GM23338 (cell line): ENCODE results near the gene RER1. TPM values are rescaled to one million over a fixed set of nuclear protein-coding genes. Genes with fewer than 3 reads are reported as not detected.

Source experiments
- ATAC-seq: fragments of 200-7000 bp; cut with Tn5 transposase; 3 replicates; pipeline ENCODE4 v1.9.1; 2020
- DNase-seq: peaks from one replicate; pipeline ENCODE4 v3.0.0-alpha.2; 2015; ENCODE audit warnings: low spot score
- H2AFZ ChIP-seq: fragments of 200-600 bp; sonication (generic); 2 replicates; pipeline ENCODE4 v1.8.0; 2016; ENCODE audit warnings: antibody characterized with exemption, mild to moderate bottlenecking, moderate library complexity
- H3F3A ChIP-seq: fragments of 200-600 bp; sonication (generic); replicated peaks from 2 replicates; pipeline ENCODE4 v1.8.0; 2017; ENCODE audit warnings: antibody characterized with exemption, mixed run types, low read depth
- H3K27ac ChIP-seq: fragments of 200-600 bp; sonication (generic); 2 replicates; pipeline ENCODE4 v1.6.1; 2016; ENCODE audit warnings: low read depth
- H3K27me3 ChIP-seq: fragments of 200-600 bp; sonication (generic); 2 replicates; pipeline ENCODE4 v1.8.0; 2016; ENCODE audit warnings: mild to moderate bottlenecking, mixed run types, moderate library complexity; ENCODE audit not compliant: insufficient read depth
- H3K36me3 ChIP-seq: fragments of 200-600 bp; sonication (generic); 2 replicates; pipeline ENCODE4 v1.8.0; 2016; ENCODE audit warnings: mild to moderate bottlenecking; ENCODE audit not compliant: insufficient read depth
- H3K4me1 ChIP-seq: fragments of 200-600 bp; sonication (generic); 2 replicates; pipeline ENCODE4 v1.8.0; 2016; ENCODE audit warnings: mild to moderate bottlenecking, moderate library complexity; ENCODE audit not compliant: insufficient read depth
- H3K4me2 ChIP-seq: fragments of 200-600 bp; sonication (generic); 2 replicates; pipeline ENCODE4 v1.7.1; 2017; ENCODE audit warnings: mixed run types
- H3K4me3 ChIP-seq: fragments of 200-600 bp; sonication (generic); 2 replicates; pipeline ENCODE4 v1.6.1; 2016; ENCODE audit warnings: mixed run types
- H3K79me2 ChIP-seq: fragments of 200-600 bp; sonication (generic); replicated peaks from 2 replicates; pipeline ENCODE4 v1.8.0; 2017; ENCODE audit warnings: mild to moderate bottlenecking; ENCODE audit not compliant: insufficient read depth
- H3K9me2 ChIP-seq: fragments of 200-600 bp; sonication (generic); 2 replicates; pipeline ENCODE4 v1.8.0; 2017; ENCODE audit not compliant: insufficient read depth
- H4K20me1 ChIP-seq: fragments of 200-600 bp; sonication (generic); replicated peaks from 2 replicates; pipeline ENCODE4 v1.8.0; 2017; ENCODE audit warnings: mild to moderate bottlenecking; ENCODE audit not compliant: insufficient read depth
- H3K27ac Mint-ChIP-seq: 2 replicates; pipeline ENCODE4 v1.8.0; 2020; ENCODE audit warnings: inconsistent platforms, mild to moderate bottlenecking, moderate library complexity, mixed read lengths
- H3K27me3 Mint-ChIP-seq: 3 replicates; pipeline ENCODE4 v1.8.0; 2022; ENCODE audit warnings: low read depth, mild to moderate bottlenecking, moderate library complexity, mixed read lengths, inconsistent platforms; ENCODE audit not compliant: insufficient read depth, poor library complexity
- H3K36me3 Mint-ChIP-seq: 3 replicates; pipeline ENCODE4 v1.8.0; 2021; ENCODE audit warnings: low read depth, mild to moderate bottlenecking, inconsistent platforms, moderate library complexity, mixed read lengths
- H3K4me1 Mint-ChIP-seq: 3 replicates; pipeline ENCODE4 v1.8.0; 2020; ENCODE audit warnings: mild to moderate bottlenecking, inconsistent platforms, mixed read lengths
- H3K4me3 Mint-ChIP-seq: 3 replicates; pipeline ENCODE4 v1.8.0; 2021; ENCODE audit warnings: moderate library complexity, mild to moderate bottlenecking, inconsistent platforms, mixed read lengths
- H3K9me3 Mint-ChIP-seq: 3 replicates; pipeline ENCODE4 v1.8.0; 2020; ENCODE audit warnings: moderate library complexity, mild to moderate bottlenecking, inconsistent platforms, mixed read lengths
- CREB1 ChIP-seq: fragments of 250-450 bp; sonication (Bioruptor Pico); IDR thresholded peaks from 2 replicates; pipeline ENCODE4 v1.5.0; 2020; ENCODE audit warnings: low read depth, mild to moderate bottlenecking, moderate library complexity
- ETS1 ChIP-seq: IDR thresholded peaks from 2 replicates; pipeline ENCODE4 v1.6.1; 2016; ENCODE audit warnings: antibody characterized with exemption
- EZH2 ChIP-seq: fragments of 200-600 bp; sonication (generic); IDR thresholded peaks from one replicate; pipeline ENCODE4 v1.8.0; 2017; ENCODE audit warnings: antibody characterized with exemption, mild to moderate bottlenecking, low read depth; ENCODE audit not compliant: unreplicated experiment
- EZH2phosphoT487 ChIP-seq: fragments of 200-600 bp; sonication (generic); IDR thresholded peaks from one replicate; pipeline ENCODE4 v1.8.1; 2018; ENCODE audit warnings: antibody characterized with exemption; ENCODE audit not compliant: unreplicated experiment
- JUNB ChIP-seq: IDR thresholded peaks from one replicate; pipeline ENCODE4 v1.6.1; 2016; ENCODE audit warnings: antibody characterized with exemption; ENCODE audit not compliant: unreplicated experiment
- NANOG ChIP-seq: IDR thresholded peaks from 2 replicates; pipeline ENCODE4 v1.6.1; 2016; ENCODE audit warnings: antibody characterized with exemption, borderline replicate concordance
- POLR2AphosphoS5 ChIP-seq: IDR thresholded peaks from 2 replicates; pipeline ENCODE4 v1.6.1; 2016; ENCODE audit warnings: antibody characterized with exemption, low read depth
- REST ChIP-seq: IDR thresholded peaks from one replicate; pipeline ENCODE4 v1.6.1; 2018; ENCODE audit warnings: antibody characterized with exemption; ENCODE audit not compliant: unreplicated experiment
- STAT1 ChIP-seq: IDR thresholded peaks from one replicate; pipeline ENCODE4 v1.6.1; 2016; ENCODE audit warnings: antibody characterized with exemption; ENCODE audit not compliant: unreplicated experiment
- ZNF114 ChIP-seq: fragments of 250-450 bp; sonication (Bioruptor Pico); IDR thresholded peaks from 2 replicates; pipeline ENCODE4 v1.5.0; 2020; ENCODE audit warnings: mild to moderate bottlenecking, moderate library complexity
- ZNF331 ChIP-seq: fragments of 250-450 bp; sonication (Bioruptor Pico); IDR thresholded peaks from 2 replicates; pipeline ENCODE4 v1.5.0; 2020; ENCODE audit warnings: low read depth, mild to moderate bottlenecking, moderate library complexity
- polyA plus RNA-seq: library from polyadenylated mRNA; unstranded; fragments of >200 nt; fragmentation: Nextera tagmentation; extraction: Ambion mirVana; gene quantifications from 2 replicates; pipeline ENCODE4 v1.2.1, GENCODE V29; 2016
- total RNA-seq: library from RNA; depleted of rRNA; stranded (reverse); fragments of >200 nt; shearing (Covaris generic); gene quantifications from 2 replicates; pipeline ENCODE4 v1.2.3, GENCODE V29; 2014
- TF ChIP-seq, protein P1 (sequence below): fragments of 250-450 bp; sonication (Bioruptor Pico); IDR thresholded peaks from 2 replicates; pipeline ENCODE4 v1.5.0; 2020; ENCODE audit warnings: mild to moderate bottlenecking, moderate library complexity
- TF ChIP-seq, protein P2 (sequence below), 2 experiments: fragments of 200-600 bp in 1 of 2; sonication (generic) in 1 of 2; conservative IDR thresholded peaks; 2 replicates each; pipeline versions ENCODE4 v1.5.1 to v1.6.1; 2016 to 2017; ENCODE audit warnings: antibody characterized with exemption in 2 of 2, low read depth in 2 of 2, mild to moderate bottlenecking in 2 of 2, moderate library complexity in 1 of 2

Gene RER1
- total and polyA plus RNA-seq, 2 experiments from 2014 or later, result 58.4 to 99.5 TPM

- H3K9me2 ChIP-seq, result no peaks in the 10 kb centered on the region
Measured at GRCh38 chr1:2449636-2450454, 58.2 kb downstream of the RER1 start.

More at GRCh38 chr1:2449636-2450454, 58.2 kb downstream of the RER1 start:
- no peak for ATAC-seq
- H3K79me2 ChIP-seq, result no peaks in the 10 kb centered on the region
- no peaks in the 10 kb centered on the region for H3K36me3 Mint-ChIP-seq
- no peaks in the 10 kb centered on the region for H3K27me3 ChIP-seq
- no peak overlapping the region for H3K4me3 Mint-ChIP-seq
- no peaks in the 10 kb centered on the region for H3K4me1 ChIP-seq
- H3K4me3 ChIP-seq, result no peak overlapping the region
- no peak overlapping the region for H3K4me2 ChIP-seq
- H3K27ac ChIP-seq, result no peak overlapping the region
- H3K27me3 Mint-ChIP-seq, result peaks cover under 1% of the 10 kb centered on the region
- TF ChIP-seq EZH2 (no peak), JUNB (no peak), EZH2phosphoT487 (no peak), REST (no peak), POLR2AphosphoS5 (no peak), STAT1 (no peak), ZNF114 (no peak), ETS1 (no peak), CREB1 (CRISPR knock-in tag) (no peak), NANOG (no peak), ZNF331 (CRISPR knock-in tag) (no peak)
- TF ChIP-seq, protein P1, sequence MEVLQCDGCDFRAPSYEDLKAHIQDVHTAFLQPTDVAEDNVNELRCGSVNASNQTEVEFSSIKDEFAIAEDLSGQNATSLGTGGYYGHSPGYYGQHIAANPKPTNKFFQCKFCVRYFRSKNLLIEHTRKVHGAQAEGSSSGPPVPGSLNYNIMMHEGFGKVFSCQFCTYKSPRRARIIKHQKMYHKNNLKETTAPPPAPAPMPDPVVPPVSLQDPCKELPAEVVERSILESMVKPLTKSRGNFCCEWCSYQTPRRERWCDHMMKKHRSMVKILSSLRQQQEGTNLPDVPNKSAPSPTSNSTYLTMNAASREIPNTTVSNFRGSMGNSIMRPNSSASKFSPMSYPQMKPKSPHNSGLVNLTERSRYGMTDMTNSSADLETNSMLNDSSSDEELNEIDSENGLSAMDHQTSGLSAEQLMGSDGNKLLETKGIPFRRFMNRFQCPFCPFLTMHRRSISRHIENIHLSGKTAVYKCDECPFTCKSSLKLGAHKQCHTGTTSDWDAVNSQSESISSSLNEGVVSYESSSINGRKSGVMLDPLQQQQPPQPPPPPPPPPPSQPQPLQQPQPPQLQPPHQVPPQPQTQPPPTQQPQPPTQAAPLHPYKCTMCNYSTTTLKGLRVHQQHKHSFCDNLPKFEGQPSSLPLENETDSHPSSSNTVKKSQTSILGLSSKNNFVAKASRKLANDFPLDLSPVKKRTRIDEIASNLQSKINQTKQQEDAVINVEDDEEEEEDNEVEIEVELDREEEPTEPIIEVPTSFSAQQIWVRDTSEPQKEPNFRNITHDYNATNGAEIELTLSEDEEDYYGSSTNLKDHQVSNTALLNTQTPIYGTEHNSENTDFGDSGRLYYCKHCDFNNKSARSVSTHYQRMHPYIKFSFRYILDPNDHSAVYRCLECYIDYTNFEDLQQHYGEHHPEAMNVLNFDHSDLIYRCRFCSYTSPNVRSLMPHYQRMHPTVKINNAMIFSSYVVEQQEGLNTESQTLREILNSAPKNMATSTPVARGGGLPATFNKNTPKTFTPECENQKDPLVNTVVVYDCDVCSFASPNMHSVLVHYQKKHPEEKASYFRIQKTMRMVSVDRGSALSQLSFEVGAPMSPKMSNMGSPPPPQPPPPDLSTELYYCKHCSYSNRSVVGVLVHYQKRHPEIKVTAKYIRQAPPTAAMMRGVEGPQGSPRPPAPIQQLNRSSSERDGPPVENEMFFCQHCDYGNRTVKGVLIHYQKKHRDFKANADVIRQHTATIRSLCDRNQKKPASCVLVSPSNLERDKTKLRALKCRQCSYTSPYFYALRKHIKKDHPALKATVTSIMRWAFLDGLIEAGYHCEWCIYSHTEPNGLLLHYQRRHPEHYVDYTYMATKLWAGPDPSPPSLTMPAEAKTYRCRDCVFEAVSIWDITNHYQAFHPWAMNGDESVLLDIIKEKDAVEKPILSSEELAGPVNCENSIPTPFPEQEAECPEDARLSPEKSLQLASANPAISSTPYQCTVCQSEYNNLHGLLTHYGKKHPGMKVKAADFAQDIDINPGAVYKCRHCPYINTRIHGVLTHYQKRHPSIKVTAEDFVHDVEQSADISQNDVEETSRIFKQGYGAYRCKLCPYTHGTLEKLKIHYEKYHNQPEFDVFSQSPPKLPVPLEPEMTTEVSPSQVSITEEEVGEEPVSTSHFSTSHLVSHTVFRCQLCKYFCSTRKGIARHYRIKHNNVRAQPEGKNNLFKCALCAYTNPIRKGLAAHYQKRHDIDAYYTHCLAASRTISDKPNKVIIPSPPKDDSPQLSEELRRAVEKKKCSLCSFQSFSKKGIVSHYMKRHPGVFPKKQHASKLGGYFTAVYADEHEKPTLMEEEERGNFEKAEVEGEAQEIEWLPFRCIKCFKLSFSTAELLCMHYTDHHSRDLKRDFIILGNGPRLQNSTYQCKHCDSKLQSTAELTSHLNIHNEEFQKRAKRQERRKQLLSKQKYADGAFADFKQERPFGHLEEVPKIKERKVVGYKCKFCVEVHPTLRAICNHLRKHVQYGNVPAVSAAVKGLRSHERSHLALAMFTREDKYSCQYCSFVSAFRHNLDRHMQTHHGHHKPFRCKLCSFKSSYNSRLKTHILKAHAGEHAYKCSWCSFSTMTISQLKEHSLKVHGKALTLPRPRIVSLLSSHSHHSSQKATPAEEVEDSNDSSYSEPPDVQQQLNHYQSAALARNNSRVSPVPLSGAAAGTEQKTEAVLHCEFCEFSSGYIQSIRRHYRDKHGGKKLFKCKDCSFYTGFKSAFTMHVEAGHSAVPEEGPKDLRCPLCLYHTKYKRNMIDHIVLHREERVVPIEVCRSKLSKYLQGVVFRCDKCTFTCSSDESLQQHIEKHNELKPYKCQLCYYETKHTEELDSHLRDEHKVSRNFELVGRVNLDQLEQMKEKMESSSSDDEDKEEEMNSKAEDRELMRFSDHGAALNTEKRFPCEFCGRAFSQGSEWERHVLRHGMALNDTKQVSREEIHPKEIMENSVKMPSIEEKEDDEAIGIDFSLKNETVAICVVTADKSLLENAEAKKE (CRISPR knock-in tag), result no peak
- TF ChIP-seq, protein P2, sequence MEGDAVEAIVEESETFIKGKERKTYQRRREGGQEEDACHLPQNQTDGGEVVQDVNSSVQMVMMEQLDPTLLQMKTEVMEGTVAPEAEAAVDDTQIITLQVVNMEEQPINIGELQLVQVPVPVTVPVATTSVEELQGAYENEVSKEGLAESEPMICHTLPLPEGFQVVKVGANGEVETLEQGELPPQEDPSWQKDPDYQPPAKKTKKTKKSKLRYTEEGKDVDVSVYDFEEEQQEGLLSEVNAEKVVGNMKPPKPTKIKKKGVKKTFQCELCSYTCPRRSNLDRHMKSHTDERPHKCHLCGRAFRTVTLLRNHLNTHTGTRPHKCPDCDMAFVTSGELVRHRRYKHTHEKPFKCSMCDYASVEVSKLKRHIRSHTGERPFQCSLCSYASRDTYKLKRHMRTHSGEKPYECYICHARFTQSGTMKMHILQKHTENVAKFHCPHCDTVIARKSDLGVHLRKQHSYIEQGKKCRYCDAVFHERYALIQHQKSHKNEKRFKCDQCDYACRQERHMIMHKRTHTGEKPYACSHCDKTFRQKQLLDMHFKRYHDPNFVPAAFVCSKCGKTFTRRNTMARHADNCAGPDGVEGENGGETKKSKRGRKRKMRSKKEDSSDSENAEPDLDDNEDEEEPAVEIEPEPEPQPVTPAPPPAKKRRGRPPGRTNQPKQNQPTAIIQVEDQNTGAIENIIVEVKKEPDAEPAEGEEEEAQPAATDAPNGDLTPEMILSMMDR (conservative IDR thresholded peaks at IDR 0.05; ENCODE audit: low read depth in 2 of 2), result no peak
- H3K4me1 Mint-ChIP-seq, result peaks cover 16% of the 10 kb centered on the region
- H3F3A ChIP-seq, result no peaks in the 10 kb centered on the region
- H2AFZ ChIP-seq, result no peak overlapping the region
- no peaks in the 10 kb centered on the region for H3K9me3 Mint-ChIP-seq
- H4K20me1 ChIP-seq, result no peaks in the 10 kb centered on the region
- H3K27ac Mint-ChIP-seq, result no peak overlapping the region
- no peak for DNase-seq
- H3K36me3 ChIP-seq, result no peaks in the 10 kb centered on the region
